H1 (cell line): ENCODE measurements around the gene ABCC9. TPM values are rescaled to one million over a fixed set of nuclear protein-coding genes. Genes with fewer than 3 reads are reported as not detected.
"Not testable (repeated sequence)": the region's sequence is repeated elsewhere in the genome, so short reads cannot be mapped to it uniquely, and the experiment has no call there.

ENCODE experiments used
- CTCF ChIA-PET: fragments of 300-600 bp; sonication (Branson Sonifier 250); formaldehyde crosslinking; loops from one replicate; lab custom pipeline; 2021; ENCODE audit not compliant: partially characterized antibody; lab: Charles Lee
- POLR2A ChIA-PET: fragments of 300-600 bp; sonication (Branson Sonifier 250); formaldehyde crosslinking; loops from one replicate; lab custom pipeline; 2021; ENCODE audit warnings: inconsistent platforms; ENCODE audit not compliant: partially characterized antibody; lab: Charles Lee
- DNase-seq, 2 experiments: peaks; one replicate each; pipeline versions ENCODE4 v3.0.0 to v3.0.0-alpha.2; 2010 to 2022; ENCODE audit warnings: low spot score in 2 of 2, low read depth in 1 of 2, mixed read lengths in 1 of 2
- FAIRE-seq: peaks from 2 replicates; lab custom pipeline; 2011; peaks lifted over from hg19 to GRCh38; lab: Jason Lieb, UNC
- H2AFZ ChIP-seq: 2 replicates; pipeline ENCODE4 v1.8.1; 2012; ENCODE audit warnings: low read length, inconsistent platforms
- H2AK5ac ChIP-seq: 2 replicates; pipeline ENCODE4 v1.6.1; 2013; ENCODE audit warnings: low read depth, low read length
- H2BK120ac ChIP-seq: replicated peaks from 2 replicates; pipeline ENCODE3; 2013; ENCODE audit warnings: low read depth, low read length, inconsistent platforms
- H2BK12ac ChIP-seq: 2 replicates; pipeline ENCODE4 v1.6.1; 2013; ENCODE audit warnings: low read depth, low read length
- H2BK15ac ChIP-seq: 2 replicates; pipeline ENCODE4 v1.6.1; 2013; ENCODE audit warnings: low read length
- H2BK20ac ChIP-seq: 2 replicates; pipeline ENCODE4 v1.6.1; 2013; ENCODE audit warnings: low read length
- H2BK5ac ChIP-seq: 2 replicates; pipeline ENCODE4 v1.6.1; 2013; ENCODE audit warnings: low read depth, low read length
- H3K14ac ChIP-seq: 2 replicates; pipeline ENCODE4 v1.6.1; 2013; ENCODE audit warnings: inconsistent platforms; ENCODE audit not compliant: insufficient read length
- H3K18ac ChIP-seq: 2 replicates; pipeline ENCODE4 v1.6.1; 2013; ENCODE audit warnings: low read length; ENCODE audit errors: extremely low read depth
- H3K23ac ChIP-seq: 2 replicates; pipeline ENCODE4 v1.6.1; 2013; ENCODE audit warnings: inconsistent platforms; ENCODE audit not compliant: insufficient read length
- H3K23me2 ChIP-seq: 2 replicates; pipeline ENCODE4 v1.6.1; 2013; ENCODE audit warnings: low read depth, low read length
- H3K27ac ChIP-seq: 2 replicates; pipeline ENCODE4 v1.6.1; 2011; ENCODE audit warnings: low read depth, low read length, inconsistent platforms
- H3K27me3 ChIP-seq, 4 experiments: replicated peaks in 1 of 4; 1 replicate in 1 of 4; 2 replicates in 3 of 4; pipeline versions ENCODE4 v1.6.1 to v1.8.1; 2011 to 2013; ENCODE audit warnings: low read length in 3 of 4, mild to moderate bottlenecking in 3 of 4, inconsistent platforms in 2 of 4, mixed read lengths in 2 of 4, moderate library complexity in 1 of 4; ENCODE audit not compliant: control insufficient read depth in 3 of 4, insufficient read depth in 3 of 4; ENCODE audit errors: extremely low read depth in 1 of 4
- H3K36me3 ChIP-seq, 4 experiments: 2 replicates each; pipeline versions ENCODE4 v1.6.1 to v1.8.1; 2011 to 2013; ENCODE audit warnings: mild to moderate bottlenecking in 4 of 4, low read length in 3 of 4, moderate library complexity in 2 of 4, control low read depth in 1 of 4, inconsistent platforms in 1 of 4; ENCODE audit not compliant: insufficient read depth in 4 of 4, control insufficient read depth in 2 of 4
- H3K4ac ChIP-seq: replicated peaks from 2 replicates; pipeline ENCODE3; 2013; ENCODE audit warnings: low read length, low read depth, mixed read lengths, inconsistent platforms; ENCODE audit not compliant: insufficient read length
- H3K4me1 ChIP-seq, 4 experiments: replicated peaks in 1 of 4; 1 replicate in 1 of 4; 2 replicates in 3 of 4; pipeline versions ENCODE4 v1.6.1 to v1.8.1; 2011 to 2013; ENCODE audit warnings: low read length in 3 of 4, inconsistent platforms in 2 of 4, mixed read lengths in 1 of 4; ENCODE audit not compliant: insufficient read depth in 4 of 4, control insufficient read depth in 3 of 4
- H3K4me2 ChIP-seq, 2 experiments: 2 replicates each; pipeline versions ENCODE4 v1.6.1 to v1.8.1; 2011 to 2013; ENCODE audit warnings: low read depth in 2 of 2, low read length in 2 of 2, control low read depth in 1 of 2, inconsistent platforms in 1 of 2, mild to moderate bottlenecking in 1 of 2; ENCODE audit not compliant: insufficient read depth in 1 of 2
- H3K4me3 ChIP-seq, 4 experiments: fragments of 200-600, 300-600 bp in 1 of 4; sonication (generic), shearing (Covaris generic), sonication (Bioruptor Twin) in 1 of 4; 2 replicates each; pipeline versions ENCODE4 v1.5.1 to v1.8.1; 2011 to 2016; ENCODE audit warnings: low read length in 4 of 4, low read depth in 3 of 4, control low read depth in 2 of 4, inconsistent platforms in 2 of 4, mild to moderate bottlenecking in 2 of 4, mixed read lengths in 1 of 4, moderate library complexity in 1 of 4; ENCODE audit not compliant: insufficient read depth in 2 of 4; ENCODE audit errors: extremely low read depth in 1 of 4
- H3K56ac ChIP-seq: replicated peaks from 2 replicates; pipeline ENCODE3; 2013; ENCODE audit warnings: low read depth, mild to moderate bottlenecking, mixed read lengths, low read length, inconsistent platforms; ENCODE audit not compliant: insufficient read length
- H3K79me1 ChIP-seq: 2 replicates; pipeline ENCODE4 v1.6.1; 2013; ENCODE audit warnings: low read depth, low read length, control low read depth
- H3K79me2 ChIP-seq, 2 experiments: 2 replicates each; pipeline versions ENCODE4 v1.6.1 to v1.8.1; 2012 to 2013; ENCODE audit warnings: low read length in 2 of 2, mild to moderate bottlenecking in 2 of 2, inconsistent platforms in 1 of 2; ENCODE audit not compliant: insufficient read depth in 2 of 2, control insufficient read depth in 1 of 2
- H3K9ac ChIP-seq, 4 experiments: replicated peaks in 1 of 4; 1 replicate in 1 of 4; 2 replicates in 3 of 4; pipeline versions ENCODE4 v1.6.1 to v1.8.1; 2011 to 2013; ENCODE audit warnings: low read depth in 3 of 4, low read length in 3 of 4, control low read depth in 2 of 4, mild to moderate bottlenecking in 2 of 4, moderate library complexity in 2 of 4, inconsistent platforms in 1 of 4; ENCODE audit errors: extremely low read depth in 1 of 4
- H3K9me3 ChIP-seq, 2 experiments: 2 replicates each; pipeline versions ENCODE4 v1.6.1 to v1.8.1; 2012 to 2013; ENCODE audit warnings: mild to moderate bottlenecking in 2 of 2, moderate library complexity in 2 of 2, control low read depth in 1 of 2, inconsistent platforms in 1 of 2, low read depth in 1 of 2, low read length in 1 of 2, mixed read lengths in 1 of 2; ENCODE audit not compliant: insufficient read depth in 2 of 2
- H4K20me1 ChIP-seq, 2 experiments: replicated peaks in 1 of 2; 2 replicates each; pipeline versions ENCODE3 to v1.8.1; 2011 to 2013; ENCODE audit warnings: inconsistent platforms in 2 of 2, low read length in 2 of 2, mild to moderate bottlenecking in 1 of 2; ENCODE audit not compliant: insufficient read depth in 2 of 2, control insufficient read depth in 1 of 2
- H4K5ac ChIP-seq: 2 replicates; pipeline ENCODE4 v1.6.1; 2013; ENCODE audit warnings: low read length, low read depth, mixed read lengths, inconsistent platforms; ENCODE audit not compliant: insufficient read length
- H4K8ac ChIP-seq: 2 replicates; pipeline ENCODE4 v1.8.0; 2013; ENCODE audit warnings: mild to moderate bottlenecking, moderate library complexity, low read length, inconsistent platforms; ENCODE audit not compliant: insufficient read depth; ENCODE audit errors: extremely low read depth
- H4K91ac ChIP-seq: replicated peaks from 2 replicates; pipeline ENCODE3; 2013; ENCODE audit warnings: low read length, mixed read lengths, inconsistent platforms; ENCODE audit not compliant: insufficient read length
- CTCF ChIP-seq, 3 experiments: IDR thresholded peaks; 1 replicate in 2 of 3; 2 replicates in 1 of 3; pipeline versions ENCODE4 v1.5.1 to v1.6.1; 2011; ENCODE audit warnings: low read length in 3 of 3, mild to moderate bottlenecking in 3 of 3, inconsistent platforms in 2 of 3, low read depth in 1 of 3, moderate library complexity in 1 of 3; ENCODE audit not compliant: insufficient read depth in 1 of 3; ENCODE audit errors: control extremely low read depth in 1 of 3
- JUN ChIP-seq: IDR thresholded peaks from 2 replicates; pipeline ENCODE4 v1.6.1; 2011; ENCODE audit warnings: low read depth, mild to moderate bottlenecking, improper control_type of control experiment, low read length
- SP2 ChIP-seq: IDR thresholded peaks from 2 replicates; pipeline ENCODE4 v1.6.1; 2012; ENCODE audit warnings: mild to moderate bottlenecking, low read length, inconsistent platforms
- ZNF274 ChIP-seq: IDR thresholded peaks from 2 replicates; pipeline ENCODE4 v1.7.0; 2012; ENCODE audit warnings: low read length, borderline replicate concordance; ENCODE audit errors: extremely low read depth
- WGBS, 2 experiments: shearing (Covaris generic) in 1 of 2; methylation state at CpG; one replicate each; pipeline versions ENCODE4 v1.1.6 to v1.1.7; 2013 to 2015; ENCODE audit warnings: low lambda C conversion rate in 2 of 2, mixed read lengths in 2 of 2, inconsistent platforms in 1 of 2, low coverage in 1 of 2, missing lambda C conversion rate in 1 of 2; ENCODE audit not compliant: insufficient replicate concordance in 2 of 2, insufficient coverage in 1 of 2, insufficient read length in 1 of 2; ENCODE audit errors: extremely low coverage in 1 of 2, missing lambda C conversion rate in 1 of 2; 5-methylcytosine and 5-hydroxymethylcytosine counted together
- polyA plus RNA-seq, 7 experiments: library from polyadenylated mRNA; depleted of rRNA in 3 of 7; stranded (reverse) in 5 of 7; unstranded in 2 of 7; fragments of >200 nt in 5 of 7; fragments of 200-250 nt in 2 of 7; gene quantifications; 1 replicate in 5 of 7; 2 replicates in 1 of 7; 4 replicates in 1 of 7; pipeline versions ENCODE4 v1.2.1 to v1.2.3, GENCODE V29; 2011 to 2013; ENCODE audit warnings: missing spikeins in 2 of 7, mixed read lengths in 2 of 7
- total RNA-seq: library from RNA; stranded (reverse); fragmentation: NEBNext Ultra II Directional; extraction: Animal tissue kit (Norgen Biotek cat#: 25700); gene quantifications from 2 replicates; pipeline ENCODE4 v1.2.1, GENCODE V29; 2021

ABCC9 gene
- total and polyA plus RNA-seq, 2 of the 8 experiments (the other 6 are each of a cell fraction or from before 2014, with no cell fraction given) = under 0.01 TPM; not detected in 1

GRCh38 chr12:21933656-21934055, 7.6 kb downstream of the ABCC9 start (continued):
- no peak for TF ChIP-seq ZNF274
- TF ChIP-seq CTCF (IDR thresholded peaks at IDR 0.05; ENCODE audit: control extremely low read depth in 1 of 3, insufficient read depth in 1 of 3, low read depth in 1 of 3, low read length in 3 of 3) = no peak
- TF ChIP-seq JUN = no peak
- TF ChIP-seq SP2 = no peak
- TF ChIP-seq, all 59 proteins: peak for 0

- H3K9me3 ChIP-seq, CTCF ChIA-PET, H2BK5ac ChIP-seq, H3K27me3 ChIP-seq, H3K23me2 ChIP-seq, H3K9ac ChIP-seq, H3K79me2 ChIP-seq, POLR2A ChIA-PET, H2BK120ac ChIP-seq, H3K56ac ChIP-seq, H3K23ac ChIP-seq, H3K4me3 ChIP-seq, FAIRE-seq, H4K91ac ChIP-seq, H4K8ac ChIP-seq, H2BK20ac ChIP-seq, H3K36me3 ChIP-seq, H3K14ac ChIP-seq, H4K5ac ChIP-seq, H2AK5ac ChIP-seq, H3K4me2 ChIP-seq, H2AFZ ChIP-seq, DNase-seq, H4K20me1 ChIP-seq, H3K4me1 ChIP-seq, H3K4ac ChIP-seq, H2BK15ac ChIP-seq, H3K79me1 ChIP-seq, H3K18ac ChIP-seq, H2BK12ac ChIP-seq, H3K27ac ChIP-seq: not testable (repeated sequence)
- 94% methylated on average over 1 of the region's 1 CpG; no CpG with 5 or more reads in 1 of the 2 experiments for WGBS, 2 experiments
Measured at GRCh38 chr12:21929972-21930371, 11.3 kb downstream of the ABCC9 start.
